ENCODE measurements around the gene NOP9.
"Not testable (repeated sequence)": the region's sequence is repeated elsewhere in the genome, so short reads cannot be mapped to it uniquely, and the experiment has no call there.

NOP9 gene

GRCh38 chr14:24310265-24310645, 10.6 kb downstream of the NOP9 start:
- no peak for DNase-seq (ENCODE audit: low read depth)

GRCh38 chr14:24310646-24311604, 11.3 kb downstream of the NOP9 start, which contains the start of gene LTB4R:
Gene LTB4R, plus strand, starts transcription at chr14:24311502. Its CDS starts 4,150 bp downstream, at chr14:24315652.
- DNase-seq (ENCODE audit: low read depth): peak; percentile 68

- DNase-seq (ENCODE audit: low read depth): peak; percentile 46
These were observed 12.4 kb downstream of the NOP9 start for GRCh38 chr14:24311837-24312615.

DNA sequence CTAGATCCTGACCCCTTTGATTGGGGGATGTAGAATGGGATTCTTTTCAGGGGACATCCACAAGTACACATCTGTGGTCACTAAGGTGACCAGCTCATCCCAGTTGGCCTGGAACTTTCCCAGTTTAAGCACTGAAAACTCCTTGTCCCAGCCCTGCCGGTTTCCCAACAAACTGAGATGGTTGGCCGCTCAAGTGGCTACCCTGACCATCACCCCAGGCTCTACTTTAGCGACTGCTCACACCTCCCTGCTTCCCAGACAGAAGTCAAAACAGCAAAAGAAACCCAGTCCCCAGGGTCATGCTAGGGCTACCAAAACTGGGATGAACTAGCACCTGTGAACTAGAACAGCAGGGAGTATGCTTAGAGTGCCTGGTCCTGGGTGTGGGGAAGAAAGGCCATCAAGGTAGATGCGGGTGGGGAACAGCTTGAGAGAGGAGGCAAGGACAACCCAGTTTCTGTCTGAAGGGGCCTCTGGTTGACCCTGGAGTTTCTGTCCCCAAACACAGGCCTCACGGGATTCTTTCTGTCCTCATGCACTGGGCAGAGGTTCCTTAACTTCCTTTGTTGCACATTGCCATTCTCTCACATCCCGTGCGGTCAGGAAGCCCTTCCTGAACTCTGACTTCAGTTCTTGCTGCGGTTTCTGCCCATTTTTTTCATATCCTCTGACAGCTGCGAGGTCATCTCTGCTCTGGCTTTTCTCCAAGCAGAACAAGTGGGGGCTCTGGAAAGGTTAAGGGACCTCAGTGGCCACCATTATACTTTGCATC, 13.3 kb downstream of the NOP9 start:
- no peak for DNase-seq (ENCODE audit: low read depth)

GRCh38 chr14:24313913-24314312, 14.3 kb downstream of the NOP9 start:
- no peak for DNase-seq (ENCODE audit: low read depth)

GRCh38 chr14:24314377-24315193, 14.9 kb downstream of the NOP9 start:
- DNase-seq (ENCODE audit: low read depth): no peak

DNA sequence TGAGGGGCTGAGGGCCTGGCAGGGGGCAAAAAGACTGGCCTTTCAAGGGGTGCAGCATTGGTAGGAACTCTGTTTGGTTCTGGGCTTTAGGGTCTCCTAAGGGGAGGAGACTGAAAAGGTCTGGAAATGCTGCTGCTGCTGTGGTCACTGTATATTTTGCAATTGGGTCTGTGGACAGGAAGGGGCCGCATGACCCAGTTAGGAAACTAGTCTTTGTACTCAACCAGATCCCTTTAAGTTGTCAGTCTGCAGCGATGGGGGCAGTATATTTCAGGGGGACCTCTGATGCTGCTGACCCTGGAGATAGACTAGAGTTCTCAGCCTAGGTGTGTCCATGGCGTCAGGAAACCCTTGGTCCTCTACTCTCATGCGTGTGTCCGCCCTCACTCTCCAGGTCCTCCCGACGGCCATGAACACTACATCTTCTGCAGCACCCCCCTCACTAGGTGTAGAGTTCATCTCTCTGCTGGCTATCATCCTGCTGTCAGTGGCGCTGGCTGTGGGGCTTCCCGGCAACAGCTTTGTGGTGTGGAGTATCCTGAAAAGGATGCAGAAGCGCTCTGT, 15.7 kb downstream of the NOP9 start:
- no peak for DNase-seq (ENCODE audit: low read depth)

DNA sequence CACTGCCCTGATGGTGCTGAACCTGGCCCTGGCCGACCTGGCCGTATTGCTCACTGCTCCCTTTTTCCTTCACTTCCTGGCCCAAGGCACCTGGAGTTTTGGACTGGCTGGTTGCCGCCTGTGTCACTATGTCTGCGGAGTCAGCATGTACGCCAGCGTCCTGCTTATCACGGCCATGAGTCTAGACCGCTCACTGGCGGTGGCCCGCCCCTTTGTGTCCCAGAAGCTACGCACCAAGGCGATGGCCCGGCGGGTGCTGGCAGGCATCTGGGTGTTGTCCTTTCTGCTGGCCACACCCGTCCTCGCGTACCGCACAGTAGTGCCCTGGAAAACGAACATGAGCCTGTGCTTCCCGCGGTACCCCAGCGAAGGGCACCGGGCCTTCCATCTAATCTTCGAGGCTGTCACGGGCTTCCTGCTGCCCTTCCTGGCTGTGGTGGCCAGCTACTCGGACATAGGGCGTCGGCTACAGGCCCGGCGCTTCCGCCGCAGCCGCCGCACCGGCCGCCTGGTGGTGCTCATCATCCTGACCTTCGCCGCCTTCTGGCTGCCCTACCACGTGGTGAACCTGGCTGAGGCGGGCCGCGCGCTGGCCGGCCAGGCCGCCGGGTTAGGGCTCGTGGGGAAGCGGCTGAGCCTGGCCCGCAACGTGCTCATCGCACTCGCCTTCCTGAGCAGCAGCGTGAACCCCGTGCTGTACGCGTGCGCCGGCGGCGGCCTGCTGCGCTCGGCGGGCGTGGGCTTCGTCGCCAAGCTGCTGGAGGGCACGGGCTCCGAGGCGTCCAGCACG, 16.4 kb downstream of the NOP9 start:
- DNase-seq (ENCODE audit: low read depth): peak; percentile 35

DNA sequence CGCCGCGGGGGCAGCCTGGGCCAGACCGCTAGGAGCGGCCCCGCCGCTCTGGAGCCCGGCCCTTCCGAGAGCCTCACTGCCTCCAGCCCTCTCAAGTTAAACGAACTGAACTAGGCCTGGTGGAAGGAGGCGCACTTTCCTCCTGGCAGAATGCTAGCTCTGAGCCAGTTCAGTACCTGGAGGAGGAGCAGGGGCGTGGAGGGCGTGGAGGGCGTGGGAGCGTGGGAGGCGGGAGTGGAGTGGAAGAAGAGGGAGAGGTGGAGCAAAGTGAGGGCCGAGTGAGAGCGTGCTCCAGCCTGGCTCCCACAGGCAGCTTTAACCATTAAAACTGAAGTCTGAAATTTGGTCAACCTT, 16.9 kb downstream of the NOP9 start:
- DNase-seq (ENCODE audit: low read depth): no peak

GRCh38 chr14:24317141-24317928, 17.7 kb downstream of the NOP9 start:
- no peak for DNase-seq (ENCODE audit: low read depth)

GRCh38 chr14:24321212-24321975, 21.7 kb downstream of the NOP9 start:
- no peak for DNase-seq (ENCODE audit: low read depth)

DNA sequence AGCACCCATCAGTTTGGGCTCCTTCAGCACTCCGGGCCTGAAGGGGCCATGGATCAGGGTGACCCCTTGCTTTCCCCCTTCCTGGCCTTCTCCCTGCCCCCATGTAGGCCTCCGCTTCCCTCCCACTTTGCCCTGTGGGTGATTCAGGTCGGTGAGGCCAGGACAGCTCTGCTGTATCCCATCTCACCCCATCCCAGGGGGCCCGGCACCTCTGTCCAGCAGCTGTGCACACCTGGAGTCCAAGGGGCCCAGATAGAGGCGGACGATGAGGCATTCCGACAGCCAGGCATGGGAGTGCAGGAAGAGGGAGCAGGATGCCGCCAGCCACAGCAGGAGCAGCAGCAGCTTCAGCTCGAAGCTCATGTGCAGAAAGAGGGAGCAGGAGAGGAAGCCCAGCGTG, 23.0 kb downstream of the NOP9 start:
- no peak for DNase-seq (ENCODE audit: low read depth)

DNA sequence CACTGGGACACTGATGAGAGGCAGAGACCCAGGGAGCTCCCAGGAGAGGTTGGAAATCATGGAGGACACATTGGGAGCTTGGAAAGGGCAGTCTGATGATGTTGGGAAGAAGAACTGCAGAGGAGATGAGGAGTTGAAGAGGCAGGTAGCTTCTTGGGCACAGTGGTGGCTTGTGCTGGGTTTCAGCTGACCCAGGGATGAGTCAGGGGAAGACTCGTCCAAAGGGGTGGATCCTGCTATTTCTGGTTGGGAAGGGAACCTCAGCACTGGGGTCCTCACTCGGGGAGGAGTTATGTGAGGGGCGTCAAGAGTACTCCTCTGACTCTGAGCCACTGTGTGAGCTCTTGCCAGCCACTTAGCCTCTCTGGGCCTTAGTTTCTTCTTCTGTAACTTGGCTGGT, 23.7 kb downstream of the NOP9 start:
- DNase-seq (ENCODE audit: low read depth): no peak

GRCh38 chr14:24324024-24324423, 24.4 kb downstream of the NOP9 start:
- no peak for DNase-seq (ENCODE audit: low read depth)

DNA sequence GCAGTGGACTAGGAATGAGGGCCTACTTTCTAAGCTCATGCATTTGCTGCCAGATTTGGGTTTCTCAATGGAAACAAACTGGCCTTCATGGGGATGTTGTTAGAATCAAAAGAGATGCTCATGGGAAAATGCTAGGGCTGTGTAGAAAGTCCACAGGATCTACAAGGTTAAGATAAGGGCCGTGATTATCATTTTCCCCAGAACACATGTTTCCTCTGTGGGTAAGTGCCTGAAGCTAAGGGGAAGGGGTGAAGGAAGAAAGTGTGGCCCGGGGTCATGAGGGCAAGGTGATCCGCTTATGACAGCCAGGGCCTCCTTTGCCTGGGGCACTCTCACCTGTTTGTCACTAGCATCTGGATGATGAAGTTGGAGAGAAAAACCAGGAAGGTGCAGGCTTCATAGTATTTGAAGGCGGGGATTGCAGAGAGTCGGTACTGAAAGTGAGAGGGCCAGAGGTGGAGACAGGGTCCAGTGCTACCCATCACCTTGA, 25.4 kb downstream of the NOP9 start:
- no peak for DNase-seq (ENCODE audit: low read depth)

- no peak for DNase-seq (ENCODE audit: low read depth)
These were observed 26.3 kb downstream of the NOP9 start for GRCh38 chr14:24325963-24326362.

DNA sequence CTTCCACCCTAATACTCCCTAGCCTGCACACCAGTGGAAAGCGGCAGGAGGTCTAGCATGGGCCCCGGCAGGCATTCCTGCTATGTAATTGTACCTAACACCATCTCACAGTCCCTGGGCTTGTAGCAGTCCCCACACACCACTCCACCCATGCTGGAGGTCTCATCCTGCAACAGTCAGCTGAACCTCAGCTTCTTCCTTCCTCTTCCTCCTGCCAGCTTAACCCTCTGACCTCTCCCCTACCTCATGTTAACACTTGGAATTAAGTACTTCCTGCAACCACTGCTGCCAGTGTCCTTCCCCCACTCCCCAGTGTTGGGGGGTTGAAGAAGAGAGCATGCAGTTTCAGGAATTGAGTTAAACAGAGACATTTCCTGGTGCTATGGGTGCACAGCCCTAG, 27.7 kb downstream of the NOP9 start:
- no peak for DNase-seq (ENCODE audit: low read depth)

- DNase-seq (ENCODE audit: low read depth): not testable (repeated sequence)
These were observed 28.3 kb downstream of the NOP9 start for GRCh38 chr14:24327914-24328313.
